Keratinocyte (primary cell): Measurements from ENCODE around the gene SLC36A3. TPM values are rescaled to one million over a fixed set of nuclear protein-coding genes. Genes with fewer than 3 reads are reported as not detected.
A peak's percentile ranks its signal among the peaks of the same experiment; 100 is the strongest.

Experiments used
- DNase-seq: peaks from one replicate; pipeline ENCODE4 v3.0.0-alpha.2; 2011; ENCODE audit warnings: low read depth, missing footprints, low spot score
- FAIRE-seq: peaks from 2 replicates; lab custom pipeline; 2011; peaks lifted over from hg19 to GRCh38; lab: Jason Lieb, UNC
- H2AFZ ChIP-seq: 2 replicates; pipeline ENCODE4 v1.6.0; 2012; ENCODE audit warnings: low read length, control low read depth, inconsistent platforms; ENCODE audit not compliant: control insufficient read depth
- H3K27ac ChIP-seq: 2 replicates; pipeline ENCODE4 v1.5.1; 2011; ENCODE audit warnings: low read length; ENCODE audit not compliant: control insufficient read depth, insufficient read depth
- H3K27me3 ChIP-seq: 3 replicates; pipeline ENCODE4 v1.6.0; 2011; ENCODE audit warnings: low read length; ENCODE audit not compliant: control insufficient read depth, insufficient read depth; ENCODE audit errors: extremely low read depth
- H3K36me3 ChIP-seq, 2 experiments: 2 replicates in 1 of 2; 3 replicates in 1 of 2; pipeline ENCODE4 v1.5.1; 2011; ENCODE audit warnings: low read length in 2 of 2, mild to moderate bottlenecking in 1 of 2; ENCODE audit not compliant: control insufficient read depth in 2 of 2, insufficient read depth in 2 of 2; ENCODE audit errors: extremely low read depth in 1 of 2
- H3K4me1 ChIP-seq: 3 replicates; pipeline ENCODE4 v1.5.1; 2011; ENCODE audit warnings: low read length; ENCODE audit not compliant: control insufficient read depth, insufficient read depth; ENCODE audit errors: extremely low read depth
- H3K4me2 ChIP-seq: 3 replicates; pipeline ENCODE4 v1.6.0; 2011; ENCODE audit warnings: low read depth, low read length; ENCODE audit not compliant: control insufficient read depth, insufficient read depth; ENCODE audit errors: extremely low read depth
- H3K4me3 ChIP-seq, 3 experiments: fragments of 200-600 bp in 1 of 3; sonication (generic) in 1 of 3; 2 replicates in 2 of 3; 3 replicates in 1 of 3; pipeline ENCODE4 v1.5.1; 2011 to 2016; ENCODE audit warnings: low read length in 3 of 3, mild to moderate bottlenecking in 3 of 3, control low read depth in 2 of 3, inconsistent platforms in 1 of 3, low read depth in 1 of 3, mixed read lengths in 1 of 3, mixed run types in 1 of 3, moderate library complexity in 1 of 3; ENCODE audit not compliant: control insufficient read depth in 2 of 3, insufficient read depth in 2 of 3; ENCODE audit errors: extremely low read depth in 1 of 3
- H3K79me2 ChIP-seq: 2 replicates; pipeline ENCODE4 v1.6.0; 2012; ENCODE audit warnings: low read length; ENCODE audit not compliant: control insufficient read depth, insufficient read depth
- H3K9ac ChIP-seq: 3 replicates; pipeline ENCODE4 v1.6.0; 2011; ENCODE audit warnings: low read length; ENCODE audit not compliant: control insufficient read depth, insufficient read depth; ENCODE audit errors: extremely low read depth
- H3K9me1 ChIP-seq: 3 replicates; pipeline ENCODE4 v1.6.0; 2011; ENCODE audit warnings: low read length; ENCODE audit not compliant: control insufficient read depth, insufficient read depth; ENCODE audit errors: extremely low read depth
- H3K9me3 ChIP-seq: 2 replicates; pipeline ENCODE4 v1.5.1; 2012; ENCODE audit warnings: low read depth, low read length; ENCODE audit not compliant: control insufficient read depth
- H4K20me1 ChIP-seq: 3 replicates; pipeline ENCODE4 v1.6.0; 2011; ENCODE audit warnings: low read length; ENCODE audit not compliant: control insufficient read depth, insufficient read depth; ENCODE audit errors: extremely low read depth
- EZH2 ChIP-seq: IDR thresholded peaks from one replicate; pipeline ENCODE4 v1.6.1; 2012; ENCODE audit warnings: inconsistent platforms, mild to moderate bottlenecking, low read length, moderate library complexity
- dilution Hi-C: fragments of 300-500 bp; cut with MboI; formaldehyde crosslinking; loops from one replicate; pipeline ENCODE4 v1.7.0; 2020; ENCODE audit warnings: low sequenced_read_pairs; ENCODE audit not compliant: extremely low pct_ligation_motif_present
- polyA plus RNA-seq, 5 experiments: library from polyadenylated mRNA; depleted of rRNA in 3 of 5; stranded (reverse) in 3 of 5; stranded (forward) in 1 of 5; unstranded in 1 of 5; fragments of >200 nt; gene quantifications; 1 replicate in 1 of 5; 2 replicates in 3 of 5; 3 replicates in 1 of 5; pipeline versions ENCODE4 v1.2.1 to v1.2.3, GENCODE V29; 2011 to 2012; ENCODE audit warnings: missing spikeins in 2 of 5, low read depth in 1 of 5, low replicate concordance in 1 of 5
- TF ChIP-seq, protein P1 (sequence below), 3 experiments: IDR thresholded peaks in 1 of 3; conservative IDR thresholded peaks in 1 of 3; optimal IDR thresholded peaks in 1 of 3; 2 replicates in 2 of 3; 3 replicates in 1 of 3; pipeline versions ENCODE3 to v1.5.1; 2011; ENCODE audit warnings: low read length in 3 of 3, mild to moderate bottlenecking in 3 of 3, moderate library complexity in 2 of 3, control low read depth in 1 of 3, inconsistent platforms in 1 of 3; ENCODE audit not compliant: insufficient read depth in 2 of 3; ENCODE audit errors: extremely low read depth in 1 of 3

Gene SLC36A3
- polyA plus RNA-seq, 1 donor (not counting 4 experiments of a cell fraction or from before 2014, with no cell fraction given): not detected

DNA sequence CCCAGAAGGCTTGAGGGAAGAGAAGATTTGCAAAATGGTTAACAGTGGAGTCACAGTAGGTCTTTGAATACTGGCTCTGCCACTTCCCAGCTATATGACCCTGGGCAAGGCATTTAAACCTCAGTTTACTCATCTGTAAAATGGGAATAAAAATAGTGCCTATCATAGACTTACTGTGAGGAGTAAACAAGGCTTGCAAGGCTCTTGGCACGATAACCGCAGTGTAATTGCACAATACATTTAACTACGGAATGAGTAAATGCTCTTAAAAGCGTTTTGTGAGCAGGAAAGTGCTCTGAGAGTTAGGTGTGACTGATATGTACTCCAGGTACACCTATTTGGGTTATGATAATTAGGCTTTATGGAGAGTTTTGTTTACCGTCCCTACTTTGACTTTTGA lies 8.4 kb downstream of the SLC36A3 start:
- DNase-seq: no peak
- dilution Hi-C loops: no loop called here
- Histone ChIP-seq H3K4me3 (no peak overlapping the region), H3K9ac (no peak overlapping the region), H3K36me3 (no peaks in the 10 kb centered on the region), H3K27ac (no peak overlapping the region), H3K79me2 (no peaks in the 10 kb centered on the region), H3K27me3 (no peaks in the 10 kb centered on the region), H3K9me3 (no peaks in the 10 kb centered on the region), H2AFZ (no peak overlapping the region), H3K9me1 (no peaks in the 10 kb centered on the region), H4K20me1 (no peaks in the 10 kb centered on the region), H3K4me2 (no peak overlapping the region), H3K4me1 (peaks cover 16% of the 10 kb centered on the region)
- no peak for TF ChIP-seq EZH2
- TF ChIP-seq, protein P1, sequence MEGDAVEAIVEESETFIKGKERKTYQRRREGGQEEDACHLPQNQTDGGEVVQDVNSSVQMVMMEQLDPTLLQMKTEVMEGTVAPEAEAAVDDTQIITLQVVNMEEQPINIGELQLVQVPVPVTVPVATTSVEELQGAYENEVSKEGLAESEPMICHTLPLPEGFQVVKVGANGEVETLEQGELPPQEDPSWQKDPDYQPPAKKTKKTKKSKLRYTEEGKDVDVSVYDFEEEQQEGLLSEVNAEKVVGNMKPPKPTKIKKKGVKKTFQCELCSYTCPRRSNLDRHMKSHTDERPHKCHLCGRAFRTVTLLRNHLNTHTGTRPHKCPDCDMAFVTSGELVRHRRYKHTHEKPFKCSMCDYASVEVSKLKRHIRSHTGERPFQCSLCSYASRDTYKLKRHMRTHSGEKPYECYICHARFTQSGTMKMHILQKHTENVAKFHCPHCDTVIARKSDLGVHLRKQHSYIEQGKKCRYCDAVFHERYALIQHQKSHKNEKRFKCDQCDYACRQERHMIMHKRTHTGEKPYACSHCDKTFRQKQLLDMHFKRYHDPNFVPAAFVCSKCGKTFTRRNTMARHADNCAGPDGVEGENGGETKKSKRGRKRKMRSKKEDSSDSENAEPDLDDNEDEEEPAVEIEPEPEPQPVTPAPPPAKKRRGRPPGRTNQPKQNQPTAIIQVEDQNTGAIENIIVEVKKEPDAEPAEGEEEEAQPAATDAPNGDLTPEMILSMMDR (optimal IDR thresholded peaks at IDR 0.05 in 1 of 3, IDR thresholded peaks at IDR 0.05 in 1 of 3, conservative IDR thresholded peaks at IDR 0.05 in 1 of 3; ENCODE audit: extremely low read depth in 1 of 3, insufficient read depth in 2 of 3, low read length in 3 of 3): no peak
- FAIRE-seq: peak; percentile 9

DNA sequence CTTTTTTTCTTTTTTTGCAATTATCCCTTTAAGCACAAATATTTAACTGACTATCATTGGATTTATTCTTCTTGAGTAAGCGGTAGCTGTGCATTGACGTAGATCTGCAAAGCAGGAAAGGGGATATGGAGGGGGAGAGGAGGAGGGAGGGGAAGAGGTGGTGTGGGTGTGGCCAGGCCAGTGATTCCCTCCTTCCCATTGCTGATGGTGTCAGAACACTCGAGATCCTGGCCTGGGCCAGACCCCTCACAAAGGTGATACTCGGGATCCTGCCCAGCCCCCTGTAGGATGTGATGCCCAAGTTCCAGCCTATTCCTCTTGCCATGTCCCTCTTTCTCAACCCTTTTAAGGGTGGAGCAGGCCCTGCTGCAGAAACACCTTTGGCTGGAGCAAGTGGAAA lies 9.9 kb downstream of the SLC36A3 start:
- no peak overlapping the region for H2AFZ ChIP-seq
- peaks cover 16% of the 10 kb centered on the region for H3K4me1 ChIP-seq
- no peak overlapping the region for H3K9ac ChIP-seq
- H3K9me1 ChIP-seq: no peaks in the 10 kb centered on the region
- dilution Hi-C loops: no loop called here
- no peak overlapping the region for H3K4me3 ChIP-seq
- H3K4me2 ChIP-seq: no peak overlapping the region
- H3K27me3 ChIP-seq: no peaks in the 10 kb centered on the region
- H3K9me3 ChIP-seq: no peaks in the 10 kb centered on the region
- no peaks in the 10 kb centered on the region for H3K36me3 ChIP-seq
- TF ChIP-seq, protein P1 (optimal IDR thresholded peaks at IDR 0.05 in 1 of 3, IDR thresholded peaks at IDR 0.05 in 1 of 3, conservative IDR thresholded peaks at IDR 0.05 in 1 of 3; ENCODE audit: extremely low read depth in 1 of 3, insufficient read depth in 2 of 3, low read length in 3 of 3): no peak
- no peak for TF ChIP-seq EZH2
- DNase-seq: no peak
- no peak for FAIRE-seq
- no peaks in the 10 kb centered on the region for H4K20me1 ChIP-seq
- no peak overlapping the region for H3K27ac ChIP-seq
- no peaks in the 10 kb centered on the region for H3K79me2 ChIP-seq
